HEK293 (cell line): ENCODE data around the gene CNTNAP5.

Source experiments
- CTCF ChIA-PET: fragments of 350-600 bp; formaldehyde crosslinking; extraction: SDS; loops from one replicate; lab custom pipeline; 2021; ENCODE audit warnings: antibody characterized with exemption; lab: Yijun Ruan, JAX
- POLR2A ChIA-PET: fragments of 300-600 bp; formaldehyde crosslinking; extraction: SDS; loops from one replicate; lab custom pipeline; 2020; ENCODE audit warnings: antibody characterized with exemption, inconsistent platforms; lab: Yijun Ruan, JAX
- H3K27ac ChIP-seq: fragments of 200-500 bp; sonication (Bioruptor generic); 2 replicates; pipeline ENCODE4 v1.5.1; 2014; ENCODE audit warnings: low read depth, low read length, control low read depth, inconsistent platforms; ENCODE audit errors: extremely low read depth
- H3K36me3 ChIP-seq, 2 experiments: fragments of 200-500 bp in 1 of 2; sonication (Bioruptor generic) in 1 of 2; 1 replicate in 1 of 2; 2 replicates in 1 of 2; pipeline ENCODE4 v1.5.1; 2014 to 2017; ENCODE audit warnings: inconsistent platforms in 2 of 2, low read length in 2 of 2; ENCODE audit not compliant: control insufficient read depth in 2 of 2, insufficient read depth in 1 of 2
- H3K4me1 ChIP-seq: fragments of 200-500 bp; sonication (Bioruptor generic); 2 replicates; pipeline ENCODE4 v1.5.1; 2014; ENCODE audit warnings: mild to moderate bottlenecking, low read length, inconsistent platforms; ENCODE audit not compliant: control insufficient read depth, insufficient read depth
- H3K4me3 ChIP-seq: 2 replicates; pipeline ENCODE4 v1.5.1; 2011; ENCODE audit warnings: low read depth, mild to moderate bottlenecking, control low read depth, low read length, moderate library complexity
- H3K9me3 ChIP-seq: fragments of 200-500 bp; sonication (Bioruptor generic); 2 replicates; pipeline ENCODE4 v1.5.1; 2014; ENCODE audit warnings: low read depth, low read length, inconsistent platforms; ENCODE audit not compliant: control insufficient read depth, insufficient read depth
- BCL11B ChIP-seq: fragments of 450-650 bp; formaldehyde crosslinking; IDR thresholded peaks from 2 replicates; pipeline ENCODE4 v1.5.1; 2016; ENCODE audit warnings: low read depth, missing biosample characterization, missing genetic modification characterization
- ELK4 ChIP-seq: IDR thresholded peaks from 2 replicates; pipeline ENCODE4 v1.6.1; 2011; ENCODE audit warnings: mild to moderate bottlenecking, low read depth, low read length, borderline replicate concordance
- KLF17 ChIP-seq: fragments of 450-650 bp; formaldehyde crosslinking; IDR thresholded peaks from 2 replicates; pipeline ENCODE4 v1.5.1; 2016; ENCODE audit warnings: missing biosample characterization, missing genetic modification characterization
- SALL2 ChIP-seq: fragments of 450-650 bp; formaldehyde crosslinking; IDR thresholded peaks from 2 replicates; pipeline ENCODE4 v1.5.0; 2017; ENCODE audit warnings: missing biosample characterization, mild to moderate bottlenecking, missing genetic modification characterization, borderline replicate concordance
- SCRT2 ChIP-seq: fragments of 450-650 bp; formaldehyde crosslinking; IDR thresholded peaks from 2 replicates; pipeline ENCODE4 v1.5.1; 2016; ENCODE audit warnings: missing biosample characterization, missing genetic modification characterization
- SP3 ChIP-seq: fragments of 450-650 bp; formaldehyde crosslinking; IDR thresholded peaks from 2 replicates; pipeline ENCODE4 v1.5.1; 2016; ENCODE audit warnings: missing biosample characterization, missing genetic modification characterization
- ZBTB44 ChIP-seq: fragments of 450-650 bp; IDR thresholded peaks from 2 replicates; pipeline ENCODE4 v1.5.1; 2018; ENCODE audit warnings: missing biosample characterization, mild to moderate bottlenecking, missing genetic modification characterization
- ZNF10 ChIP-seq: fragments of 450-650 bp; formaldehyde crosslinking; IDR thresholded peaks from 2 replicates; pipeline ENCODE4 v1.5.1; 2017; ENCODE audit warnings: missing biosample characterization, missing genetic modification characterization
- ZNF114 ChIP-seq: fragments of 450-650 bp; formaldehyde crosslinking; IDR thresholded peaks from 2 replicates; pipeline ENCODE4 v1.5.0; 2017; ENCODE audit warnings: missing biosample characterization, missing genetic modification characterization
- ZNF155 ChIP-seq: fragments of 450-650 bp; formaldehyde crosslinking; IDR thresholded peaks from 2 replicates; pipeline ENCODE4 v1.5.1; 2016; ENCODE audit warnings: missing biosample characterization, missing genetic modification characterization
- ZNF280C ChIP-seq: fragments of 450-650 bp; formaldehyde crosslinking; IDR thresholded peaks from 2 replicates; pipeline ENCODE4 v1.5.1; 2016; ENCODE audit warnings: missing biosample characterization, missing genetic modification characterization
- ZNF350 ChIP-seq: fragments of 450-650 bp; formaldehyde crosslinking; IDR thresholded peaks from 2 replicates; pipeline ENCODE4 v1.5.0; 2017; ENCODE audit warnings: missing biosample characterization, mild to moderate bottlenecking, missing genetic modification characterization
- ZNF48 ChIP-seq: fragments of 450-650 bp; formaldehyde crosslinking; IDR thresholded peaks from 2 replicates; pipeline ENCODE4 v1.5.1; 2016; ENCODE audit warnings: missing biosample characterization, missing genetic modification characterization
- ZNF514 ChIP-seq: fragments of 450-650 bp; formaldehyde crosslinking; IDR thresholded peaks from 2 replicates; pipeline ENCODE4 v1.5.1; 2016; ENCODE audit warnings: missing biosample characterization, missing genetic modification characterization
- ZNF621 ChIP-seq: fragments of 450-650 bp; formaldehyde crosslinking; IDR thresholded peaks from 2 replicates; pipeline ENCODE4 v1.5.1; 2017; ENCODE audit warnings: missing biosample characterization, missing genetic modification characterization
- ZNF654 ChIP-seq: fragments of 450-650 bp; formaldehyde crosslinking; IDR thresholded peaks from 2 replicates; pipeline ENCODE4 v1.5.1; 2016; ENCODE audit warnings: low read depth, missing biosample characterization, missing genetic modification characterization
- ZNF704 ChIP-seq: fragments of 450-650 bp; formaldehyde crosslinking; IDR thresholded peaks from 2 replicates; pipeline ENCODE4 v1.5.1; 2016; ENCODE audit warnings: missing biosample characterization, missing genetic modification characterization
- ZNF785 ChIP-seq: fragments of 450-650 bp; formaldehyde crosslinking; IDR thresholded peaks from 2 replicates; pipeline ENCODE4 v1.5.1; 2016; ENCODE audit warnings: missing biosample characterization, missing genetic modification characterization
- ZSCAN5A ChIP-seq: fragments of 450-650 bp; formaldehyde crosslinking; IDR thresholded peaks from 2 replicates; pipeline ENCODE4 v1.5.1; 2016; ENCODE audit warnings: missing biosample characterization, missing genetic modification characterization
- TF ChIP-seq, protein P1 (sequence below): fragments of 450-650 bp; formaldehyde crosslinking; IDR thresholded peaks from 2 replicates; pipeline ENCODE4 v1.5.1; 2016; ENCODE audit warnings: missing biosample characterization, missing genetic modification characterization

Gene CNTNAP5

DNA sequence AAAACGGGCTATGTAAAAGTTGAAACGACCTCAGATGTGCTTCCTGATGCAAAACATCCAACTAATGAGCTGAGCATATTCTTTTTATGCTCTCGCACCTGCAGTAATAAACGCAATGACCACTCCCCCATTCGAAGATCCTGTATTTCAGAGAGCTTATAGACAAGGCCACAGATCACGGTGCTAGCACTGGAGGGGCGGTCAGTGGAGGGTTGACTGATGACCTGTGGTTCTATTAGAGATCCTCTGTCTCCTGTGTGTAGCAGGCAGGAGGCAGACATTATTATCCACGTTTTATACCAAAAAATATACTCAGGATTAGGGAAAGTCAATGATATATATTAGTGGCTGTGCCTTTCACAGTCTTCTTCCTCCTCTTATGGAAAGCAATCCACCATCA lies 457.0 kb downstream of the CNTNAP5 start:
- Histone ChIP-seq H3K4me3 (no peak overlapping the region), H3K4me1 (no peaks in the 10 kb centered on the region), H3K36me3 (no peaks in the 10 kb centered on the region), H3K9me3 (no peaks in the 10 kb centered on the region), H3K27ac (no peak overlapping the region)
- TF ChIP-seq ZNF704 (tag by site-specific recombination) (no peak), ZSCAN5A (tag by site-specific recombination) (no peak), ZNF621 (tag by site-specific recombination) (no peak), ZNF48 (tag by site-specific recombination) (no peak), ZNF280C (tag by site-specific recombination) (no peak), KLF17 (tag by site-specific recombination) (no peak), ELK4 (no peak), ZNF114 (tag by site-specific recombination) (no peak), SALL2 (tag by site-specific recombination) (no peak), ZNF514 (tag by site-specific recombination) (no peak), SP3 (tag by site-specific recombination) (no peak), ZBTB44 (no peak), ZNF155 (tag by site-specific recombination) (no peak), ZNF785 (no peak), BCL11B (tag by site-specific recombination) (no peak), ZNF10 (no peak), ZNF654 (tag by site-specific recombination) (no peak), SCRT2 (no peak), ZNF350 (tag by site-specific recombination) (no peak)
- TF ChIP-seq, protein P1, sequence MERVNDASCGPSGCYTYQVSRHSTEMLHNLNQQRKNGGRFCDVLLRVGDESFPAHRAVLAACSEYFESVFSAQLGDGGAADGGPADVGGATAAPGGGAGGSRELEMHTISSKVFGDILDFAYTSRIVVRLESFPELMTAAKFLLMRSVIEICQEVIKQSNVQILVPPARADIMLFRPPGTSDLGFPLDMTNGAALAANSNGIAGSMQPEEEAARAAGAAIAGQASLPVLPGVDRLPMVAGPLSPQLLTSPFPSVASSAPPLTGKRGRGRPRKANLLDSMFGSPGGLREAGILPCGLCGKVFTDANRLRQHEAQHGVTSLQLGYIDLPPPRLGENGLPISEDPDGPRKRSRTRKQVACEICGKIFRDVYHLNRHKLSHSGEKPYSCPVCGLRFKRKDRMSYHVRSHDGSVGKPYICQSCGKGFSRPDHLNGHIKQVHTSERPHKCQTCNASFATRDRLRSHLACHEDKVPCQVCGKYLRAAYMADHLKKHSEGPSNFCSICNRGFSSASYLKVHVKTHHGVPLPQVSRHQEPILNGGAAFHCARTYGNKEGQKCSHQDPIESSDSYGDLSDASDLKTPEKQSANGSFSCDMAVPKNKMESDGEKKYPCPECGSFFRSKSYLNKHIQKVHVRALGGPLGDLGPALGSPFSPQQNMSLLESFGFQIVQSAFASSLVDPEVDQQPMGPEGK = no peak
- ChIA-PET POLR2A (no interaction called here), CTCF (no interaction called here)
